Dedifferentiated amniotic fluid mesenchymal stem cell (primary cell): ENCODE measurements around the gene FCGR1A.
"Not testable (repeated sequence)": the region's sequence is repeated elsewhere in the genome, so short reads cannot be mapped to it uniquely, and the experiment has no call there.

Experiments used
- DNase-seq: peaks from one replicate; pipeline ENCODE4 v3.0.0-alpha.2; 2016; ENCODE audit errors: extremely low spot score

The FCGR1A gene

DNA sequence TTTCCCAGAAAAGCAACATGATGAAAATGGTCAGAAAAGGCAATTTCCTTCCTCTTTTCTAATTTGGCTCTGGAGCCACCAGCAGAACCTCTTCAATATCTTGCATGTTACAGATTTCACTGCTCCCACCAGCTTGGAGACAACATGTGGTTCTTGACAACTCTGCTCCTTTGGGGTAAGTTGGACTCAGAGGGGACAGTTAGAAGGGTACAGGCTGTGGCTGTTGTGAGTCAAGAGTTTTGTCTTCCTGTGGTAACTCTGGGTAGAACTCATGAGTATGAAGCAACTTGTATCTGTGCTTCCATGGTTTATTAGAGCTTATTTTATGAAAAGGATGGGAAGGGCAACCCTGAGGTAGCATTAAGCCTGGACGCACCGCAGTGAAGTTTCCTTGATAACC lies at the start of gene FCGR1A:
FCGR1A (plus strand) TSS at position 95 of the 400 bp plus-strand sequence; CDS start at position 145, 50 bp downstream.
- DNase-seq, result not testable (repeated sequence)

DNA sequence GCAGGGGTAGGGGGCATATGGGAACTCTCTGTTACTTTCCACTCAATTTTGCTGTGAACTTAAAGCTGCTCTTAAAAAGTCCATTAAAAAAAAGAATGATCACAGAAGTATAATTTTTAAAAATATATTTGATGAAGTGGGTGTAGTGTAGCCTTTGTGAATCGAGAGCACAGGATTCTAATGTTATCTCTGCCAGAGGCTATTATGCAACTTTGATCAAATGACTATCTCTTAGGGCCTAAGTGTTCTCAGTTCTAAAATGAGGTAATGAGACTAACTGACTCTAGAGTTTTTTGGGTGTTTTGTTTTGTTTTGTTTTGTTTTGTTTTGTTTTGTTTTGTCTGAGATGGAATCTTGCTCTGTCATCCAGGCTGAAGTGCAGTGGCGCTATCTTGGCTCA lies 49.7 kb upstream of the FCGR1A start:
- DNase-seq, result not testable (repeated sequence)

DNA sequence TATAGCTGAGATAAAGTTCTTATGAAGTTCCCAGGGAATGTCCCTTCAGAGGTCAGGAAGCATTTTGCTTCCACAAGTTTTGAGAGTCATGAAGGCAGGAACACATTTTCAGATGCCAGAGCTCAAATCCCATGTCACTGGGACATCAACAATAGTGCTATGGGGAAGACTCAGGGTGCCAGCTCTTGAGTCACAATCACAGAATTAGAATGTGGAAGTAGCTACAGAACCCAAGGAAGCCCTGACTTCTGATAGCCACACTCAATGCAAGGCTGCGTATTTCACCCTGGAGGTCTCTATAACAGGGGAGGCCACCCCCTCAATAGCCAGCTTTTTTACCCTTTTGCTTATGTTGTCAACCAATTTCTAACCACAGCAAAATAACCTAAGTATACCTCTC lies 47.8 kb upstream of the FCGR1A start:
- not testable (repeated sequence) for DNase-seq

DNA sequence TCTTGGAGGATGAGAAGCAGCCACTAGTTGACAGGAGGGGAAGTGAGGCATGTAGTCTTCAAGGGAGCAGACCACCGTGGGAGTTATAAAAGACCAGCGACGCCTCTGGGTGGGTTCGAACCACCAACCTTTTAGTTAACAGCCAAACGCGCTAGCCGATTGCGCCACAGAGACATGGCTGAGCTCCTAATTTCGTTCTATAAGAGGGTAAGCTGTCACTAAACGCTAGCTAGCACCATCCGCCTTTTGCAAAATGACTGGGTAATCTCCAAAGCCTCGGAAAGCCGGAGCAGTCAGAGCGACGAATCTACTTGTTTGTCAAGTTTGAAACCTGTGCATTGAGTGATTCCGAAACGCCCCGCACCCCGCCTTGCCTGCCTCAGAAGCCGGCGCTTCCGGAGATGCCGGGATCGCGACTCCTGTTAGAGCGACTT lies 42.3 kb upstream of the FCGR1A start:
- not testable (repeated sequence) for DNase-seq

DNA sequence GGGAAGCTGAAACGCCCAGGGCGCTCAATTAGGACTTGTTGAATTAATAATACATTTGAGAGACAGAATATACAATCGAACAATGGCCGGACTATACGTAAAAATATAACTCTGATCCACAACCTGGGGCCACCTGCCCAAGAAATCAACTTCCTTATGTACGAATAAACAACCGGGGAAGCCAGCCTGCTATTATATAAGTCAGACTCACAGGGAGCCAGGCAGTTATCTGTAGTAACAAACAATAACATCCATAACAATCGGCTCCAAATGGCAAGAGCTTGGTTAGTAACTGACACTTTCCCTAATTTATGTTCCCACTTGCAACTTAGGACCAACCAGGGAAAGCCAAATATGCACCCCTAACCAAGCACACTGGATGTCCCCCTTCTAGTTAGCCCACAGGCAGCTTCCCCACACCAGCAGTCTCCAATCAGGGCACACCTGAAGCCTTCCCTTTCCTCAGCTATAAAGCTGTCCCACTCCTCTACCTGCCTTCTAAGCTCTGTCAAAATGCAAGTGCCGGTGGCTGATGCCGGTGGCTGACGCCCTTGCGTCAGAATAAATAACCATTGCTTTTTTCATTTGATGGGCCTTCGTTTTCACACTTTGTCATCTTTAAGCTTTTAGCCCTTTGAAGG lies 41.8 kb upstream of the FCGR1A start:
- not testable (repeated sequence) for DNase-seq

DNA sequence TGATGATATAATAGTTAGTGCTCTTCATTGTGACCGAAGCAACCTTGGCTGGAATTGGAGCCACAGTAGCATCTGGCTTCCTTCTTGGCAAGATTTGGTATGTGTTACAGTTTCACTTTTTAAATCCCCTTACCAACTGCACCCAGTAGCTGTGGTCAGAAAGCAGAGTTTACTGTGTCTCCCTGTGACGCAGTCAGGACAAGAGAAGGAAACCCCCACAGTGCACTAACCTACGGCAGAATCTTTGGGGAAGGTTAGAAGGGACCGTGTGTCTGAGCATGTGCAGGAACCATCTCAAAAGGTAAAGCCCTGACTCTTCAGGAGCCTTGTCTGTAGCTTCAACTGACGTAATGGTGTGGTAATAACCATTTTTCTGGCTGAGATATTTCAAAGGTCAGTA lies 40.6 kb upstream of the FCGR1A start:
- not testable (repeated sequence) for DNase-seq

DNA sequence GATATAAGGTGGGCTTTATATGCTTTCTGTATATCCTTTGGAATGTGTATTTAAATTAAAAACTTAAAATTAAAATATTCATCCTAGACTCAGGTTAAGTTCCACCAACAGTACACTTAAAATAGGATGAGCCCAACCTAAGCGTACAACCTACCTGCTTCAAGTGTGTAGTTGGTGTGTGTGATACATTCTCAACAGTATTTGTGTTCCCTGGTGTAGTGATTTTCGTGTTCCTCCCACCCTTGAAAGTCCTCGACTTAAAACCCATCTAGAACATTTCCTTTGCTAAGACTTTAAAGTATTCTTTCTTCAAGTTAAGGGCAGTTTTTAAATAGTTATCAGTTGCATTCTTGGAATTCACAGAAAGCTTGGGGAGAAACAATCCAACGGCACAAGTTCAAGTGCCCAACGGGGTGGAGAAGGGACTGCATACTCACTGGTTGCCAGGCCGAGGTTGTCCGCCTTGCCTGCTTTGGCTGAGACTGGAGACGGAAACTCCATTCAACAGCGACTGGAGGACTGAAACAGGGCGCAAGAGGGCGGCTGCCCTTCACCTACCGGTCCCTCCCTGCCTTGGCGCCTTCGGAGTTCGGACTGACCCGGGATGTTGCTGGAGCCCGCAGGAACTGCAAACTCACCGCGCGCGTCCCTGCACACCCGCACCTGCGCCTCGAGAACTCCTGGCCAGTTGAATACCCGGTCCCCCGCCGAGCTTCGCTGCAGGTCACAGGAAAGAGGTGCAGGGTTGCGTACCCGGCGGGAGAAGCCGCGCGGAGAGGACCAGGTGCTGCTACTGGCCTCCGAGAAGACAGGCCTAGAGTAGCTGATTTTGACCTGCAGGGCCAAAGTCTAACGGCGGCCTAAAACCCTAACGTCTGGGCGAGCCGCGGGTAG lies 35.8 kb upstream of the FCGR1A start:
- not testable (repeated sequence) for DNase-seq

DNA sequence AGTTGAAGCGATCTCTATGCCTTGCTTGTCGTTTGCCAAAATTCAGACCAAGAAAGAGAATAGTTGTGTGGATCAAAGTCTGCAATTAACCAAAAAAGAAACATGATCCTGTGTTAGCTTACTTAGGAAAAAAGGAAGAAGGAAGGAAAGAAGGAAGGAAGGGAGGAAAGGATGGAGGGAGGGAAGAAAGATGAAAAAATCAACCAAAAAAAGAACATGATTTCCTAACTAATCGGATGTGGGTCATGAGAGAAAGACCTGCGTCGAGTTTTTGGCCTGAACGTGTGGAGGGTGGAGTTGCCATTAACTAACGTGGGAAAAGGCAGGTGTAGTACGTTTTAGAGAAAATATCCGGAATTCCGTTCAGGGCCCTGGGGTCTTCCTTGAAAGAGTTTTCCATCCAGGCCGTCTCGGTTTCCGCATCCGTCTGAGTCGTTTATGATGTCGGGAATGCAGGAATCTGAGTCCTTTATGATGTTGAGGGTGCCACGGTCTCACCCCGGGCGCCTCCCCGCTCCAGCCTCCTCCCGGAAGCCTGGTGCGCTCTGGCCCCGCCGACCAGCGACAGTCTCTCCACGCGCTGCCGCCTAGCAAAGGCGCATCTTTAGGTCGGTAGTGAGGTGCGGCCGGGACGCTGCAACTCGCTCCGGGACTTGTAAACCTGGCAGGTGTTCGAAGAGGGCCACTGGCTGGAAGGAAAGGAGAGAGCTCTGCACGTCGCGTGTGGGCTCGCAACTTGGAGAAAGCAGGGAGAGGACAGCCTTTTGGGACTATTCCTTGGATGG lies 34.9 kb upstream of the FCGR1A start:
- not testable (repeated sequence) for DNase-seq

DNA sequence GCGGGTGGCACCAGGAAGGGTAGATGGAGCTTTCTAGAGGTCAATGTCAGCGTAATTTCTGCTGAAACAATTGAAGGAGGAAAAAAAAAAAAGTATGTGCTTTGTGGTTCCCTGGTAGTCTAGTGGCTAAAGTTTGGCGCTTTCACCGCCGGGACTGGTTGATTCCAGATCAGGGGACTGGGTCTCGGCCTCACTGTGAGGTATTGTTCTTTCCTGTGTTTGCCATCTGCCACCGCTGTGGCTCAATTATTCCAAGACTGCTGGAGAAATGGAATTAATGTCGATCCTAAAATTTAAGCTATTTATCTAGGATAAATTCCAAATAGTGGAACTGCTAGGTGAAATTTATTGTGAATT lies 34.4 kb upstream of the FCGR1A start:
- not testable (repeated sequence) for DNase-seq

DNA sequence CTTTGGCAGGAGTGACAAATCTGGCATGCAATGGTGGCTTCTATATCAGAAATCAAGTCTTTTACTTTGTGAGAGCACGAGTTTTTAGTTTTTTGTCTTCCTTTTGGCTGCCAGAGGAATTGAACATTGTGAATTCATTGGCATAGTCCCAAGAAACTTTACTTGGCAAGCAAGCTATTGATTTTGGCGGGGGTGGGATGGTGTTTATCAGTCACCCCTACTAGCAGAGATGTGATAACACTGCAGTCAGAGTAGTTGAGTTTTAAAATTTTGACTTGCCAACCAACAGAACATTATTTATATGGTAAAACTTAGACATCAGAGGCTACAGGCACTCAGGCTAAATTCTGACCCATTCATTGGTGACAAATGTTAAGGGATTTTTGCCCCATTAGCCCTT lies 31.9 kb upstream of the FCGR1A start:
- DNase-seq, result not testable (repeated sequence)

DNA sequence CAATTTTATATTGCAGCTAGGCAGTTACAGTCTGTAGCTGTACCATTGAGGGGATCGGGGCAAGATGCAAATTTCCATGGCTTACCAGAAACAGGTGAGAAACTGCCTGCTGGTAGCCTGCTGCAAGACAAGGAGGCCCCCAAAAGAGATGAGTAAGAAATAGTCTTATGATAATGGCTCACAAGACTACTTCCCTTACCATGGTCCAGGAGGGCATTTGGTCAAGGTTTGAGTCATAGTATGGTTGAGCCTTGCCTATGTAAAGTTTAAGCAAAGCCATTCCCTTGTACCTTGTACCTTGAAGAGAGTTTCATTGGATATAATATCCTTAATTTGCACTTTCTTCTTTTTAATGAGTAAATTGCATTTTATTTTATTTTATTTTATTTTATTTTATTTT lies 30.3 kb upstream of the FCGR1A start:
- not testable (repeated sequence) for DNase-seq

DNA sequence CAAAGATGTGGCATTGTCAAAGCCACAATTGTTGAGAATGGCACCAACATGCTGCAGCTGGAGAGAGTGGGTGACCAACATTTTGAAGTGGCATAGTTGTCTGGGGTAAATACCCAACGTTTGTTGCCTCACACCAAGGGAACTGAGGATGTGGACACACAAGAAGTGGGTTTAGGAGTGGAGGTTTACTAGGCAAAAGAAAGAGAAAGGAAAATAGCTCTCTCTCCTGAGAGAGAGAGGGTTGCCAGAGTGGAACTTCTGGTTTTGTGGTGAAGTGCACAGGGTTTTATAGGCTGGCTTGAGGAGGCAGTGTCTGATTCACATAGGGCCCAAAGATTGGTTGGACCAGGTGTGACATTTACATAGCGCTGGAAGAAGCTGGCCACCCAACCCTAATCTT lies 29.0 kb upstream of the FCGR1A start:
- not testable (repeated sequence) for DNase-seq

DNA sequence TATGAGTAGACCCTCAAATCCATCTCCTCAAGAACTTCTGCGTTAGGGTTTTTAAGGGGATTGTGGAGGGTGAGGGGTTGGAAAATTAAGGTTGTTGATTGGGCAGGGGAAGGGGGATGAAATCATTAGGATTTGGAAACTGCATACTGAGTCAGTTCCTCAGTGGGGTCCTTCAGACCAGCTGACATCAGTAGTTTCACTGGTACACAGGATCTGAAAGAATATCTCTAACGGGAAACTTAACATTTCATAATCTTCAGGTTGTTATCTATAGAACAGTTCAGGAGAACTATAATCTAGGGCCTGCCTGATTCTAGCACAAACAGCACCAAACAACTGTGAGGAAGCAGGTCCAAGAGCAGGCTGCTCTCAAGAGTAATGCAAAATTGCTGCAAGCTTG lies 27.2 kb upstream of the FCGR1A start:
- not testable (repeated sequence) for DNase-seq

DNA sequence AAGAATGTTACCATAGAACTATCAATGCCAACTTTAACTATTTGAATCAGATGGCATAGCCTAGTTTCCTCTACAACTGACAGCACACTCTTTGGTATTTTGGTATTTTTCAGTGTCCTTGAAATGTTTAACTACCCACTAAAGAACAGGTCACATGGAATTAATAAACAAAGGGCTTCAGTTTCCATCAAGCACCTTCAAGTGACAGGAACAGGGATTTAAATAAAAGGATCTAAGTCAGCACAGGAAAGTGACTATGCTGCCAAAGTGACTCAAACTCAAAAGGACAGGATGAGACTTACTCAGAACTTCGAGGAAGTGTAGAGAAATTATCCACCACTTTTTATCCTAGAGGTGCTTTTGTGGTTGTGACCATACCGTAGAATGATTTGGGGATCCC lies 20.2 kb upstream of the FCGR1A start:
- not testable (repeated sequence) for DNase-seq

DNA sequence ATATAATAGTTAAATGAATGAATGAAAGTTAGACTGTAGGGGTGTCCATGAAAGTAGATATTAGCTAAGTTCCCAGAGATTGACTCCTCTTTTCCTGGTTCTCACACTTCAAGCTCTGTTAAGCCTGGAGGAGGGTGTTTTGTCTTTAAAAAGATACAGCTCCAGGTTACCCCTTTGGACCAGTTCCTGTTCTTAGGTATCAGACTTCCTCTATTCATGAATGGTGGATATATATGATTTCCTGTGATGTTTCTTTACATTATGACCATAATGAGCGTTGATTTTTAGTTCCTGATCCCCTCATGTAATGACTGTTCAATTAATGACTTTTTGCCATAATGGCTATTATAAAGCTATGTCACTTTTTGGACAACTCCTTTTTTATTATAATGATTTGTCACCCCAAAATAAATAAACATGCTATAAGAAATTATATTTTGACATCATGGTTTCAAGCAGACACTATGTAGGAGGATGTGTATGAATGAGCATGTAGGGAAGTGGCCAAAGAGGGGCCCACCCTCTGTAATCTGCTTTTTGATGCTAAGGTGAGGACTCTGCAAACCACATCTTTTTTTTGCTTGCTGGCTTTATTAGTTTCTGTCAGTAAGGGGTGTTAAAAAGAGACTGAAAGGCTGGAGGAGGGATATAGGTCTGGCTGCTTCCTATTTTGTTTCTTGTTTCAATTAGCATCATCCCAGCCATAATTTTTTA lies 18.2 kb upstream of the FCGR1A start:
- DNase-seq, result not testable (repeated sequence)

DNA sequence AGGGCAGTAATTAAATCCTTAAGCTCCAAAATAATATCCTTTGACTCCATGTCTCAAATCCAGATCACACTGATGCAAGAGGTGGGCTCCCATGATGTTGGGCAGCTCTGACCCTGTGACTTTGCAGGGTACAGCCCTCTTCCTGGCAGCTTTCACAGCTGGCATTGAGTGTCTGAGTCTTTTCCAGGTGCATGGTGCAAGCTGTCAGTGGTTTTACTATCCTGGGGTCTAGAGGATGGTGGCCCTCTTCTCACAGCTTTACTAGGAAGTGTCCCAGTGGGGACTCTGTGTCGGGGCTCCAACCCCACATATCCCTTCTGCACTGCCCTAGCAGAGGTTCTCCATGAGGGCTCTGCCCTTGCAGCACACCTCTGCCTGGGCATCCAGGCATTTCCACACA lies 16.3 kb upstream of the FCGR1A start:
- DNase-seq, result not testable (repeated sequence)

DNA sequence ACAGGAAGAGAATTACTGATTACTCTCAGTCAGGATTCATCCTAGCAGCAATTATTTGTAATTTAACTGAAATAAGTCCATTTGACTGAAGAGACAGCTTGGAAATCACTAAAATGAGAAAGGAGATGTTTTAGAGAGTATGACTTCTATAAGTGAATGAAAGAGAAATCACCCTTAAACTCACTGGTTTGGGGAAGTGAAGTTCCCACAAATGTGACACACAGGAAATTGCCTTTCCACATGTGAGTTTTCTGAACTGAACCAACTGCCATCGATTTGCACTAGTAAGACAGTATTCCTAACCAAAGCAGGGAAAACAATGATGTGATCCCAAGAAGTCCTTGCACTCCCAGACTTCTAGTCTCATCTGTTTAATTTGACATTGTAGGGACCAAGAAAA lies 13.3 kb upstream of the FCGR1A start:
- DNase-seq, result not testable (repeated sequence)

DNA sequence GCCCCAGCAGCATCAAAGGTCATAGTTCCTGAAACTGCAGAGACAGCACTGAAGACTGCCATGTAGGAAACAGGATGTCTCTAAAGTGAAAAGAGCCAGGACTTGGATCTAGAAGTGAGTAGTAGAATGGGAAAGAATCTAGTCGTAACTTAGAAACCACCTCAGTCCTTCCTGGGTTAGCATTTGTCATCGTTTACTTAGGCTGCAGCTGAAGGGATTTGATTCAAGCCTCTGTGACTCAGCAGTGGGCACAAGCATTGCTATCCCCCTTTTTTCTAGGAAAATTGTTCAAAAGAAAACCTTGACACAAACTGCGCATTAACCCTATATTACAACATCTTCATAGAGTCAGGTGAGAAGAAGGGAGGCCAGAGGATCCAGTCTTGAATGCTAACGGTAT lies 11.8 kb upstream of the FCGR1A start:
- DNase-seq, result not testable (repeated sequence)

DNA sequence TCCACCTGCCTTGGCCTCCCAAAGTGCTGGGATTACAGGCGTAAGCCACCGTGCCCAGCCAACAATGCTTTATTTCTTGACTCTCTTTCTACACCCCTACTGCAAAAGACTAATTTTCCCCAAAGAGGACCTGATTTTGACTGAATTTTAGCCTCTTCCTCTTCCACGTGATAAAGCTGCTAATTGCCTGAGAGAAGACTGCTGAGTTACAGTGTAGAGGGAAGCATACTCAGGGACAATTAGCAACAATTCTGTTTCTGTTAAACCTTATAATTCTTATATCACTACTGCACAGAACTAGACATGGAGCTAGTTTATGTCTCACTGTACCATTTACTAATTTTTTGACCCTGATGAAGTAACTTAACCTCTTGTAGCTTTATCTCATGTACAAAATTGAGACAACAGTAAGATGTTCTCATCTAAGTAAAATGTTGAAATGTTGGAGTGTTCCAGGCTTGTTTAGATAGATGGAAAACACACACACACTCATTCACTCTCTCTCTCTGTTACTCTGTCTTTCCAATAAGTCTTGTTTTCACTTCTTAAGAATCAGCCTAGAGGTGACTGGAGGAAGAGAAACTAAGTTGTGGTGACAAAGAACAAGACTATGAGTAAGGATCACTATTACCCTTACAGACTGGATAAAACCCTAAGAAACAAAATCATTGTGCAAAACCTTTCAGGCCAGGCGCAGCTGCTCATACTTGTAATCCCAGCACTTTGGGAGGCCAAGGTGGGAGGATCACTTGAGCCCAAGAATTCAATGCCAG lies 10.7 kb upstream of the FCGR1A start:
- not testable (repeated sequence) for DNase-seq

DNA sequence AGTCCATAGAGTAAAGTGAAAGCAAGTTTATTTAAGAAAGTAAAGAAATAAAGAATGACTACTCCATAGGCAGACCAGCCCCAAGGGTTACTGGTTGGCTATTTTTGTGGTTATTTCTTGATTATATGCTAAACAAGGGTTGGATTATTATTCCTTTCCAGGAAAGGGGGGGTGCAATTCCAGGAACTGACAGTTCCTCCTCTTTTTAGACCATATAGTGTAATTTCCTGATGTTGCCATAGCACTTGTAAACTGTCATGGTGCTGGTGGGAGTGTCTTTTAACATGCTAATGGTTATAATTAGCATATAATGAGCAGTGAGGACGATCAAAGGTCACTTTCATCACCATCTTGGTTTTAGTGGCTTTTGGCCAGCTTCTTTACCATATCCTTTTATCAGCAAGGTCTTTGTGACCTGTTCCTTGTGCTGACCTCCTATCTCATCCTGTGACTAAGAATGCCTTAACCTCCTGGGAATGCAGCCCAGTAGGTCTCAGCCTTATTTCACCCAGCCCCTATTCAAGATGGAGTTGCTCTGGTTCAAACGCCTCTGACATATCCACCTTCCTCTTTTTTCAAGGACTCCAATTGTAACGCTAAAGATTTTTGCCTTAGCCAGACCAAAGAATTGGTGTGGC lies 6.9 kb upstream of the FCGR1A start:
- not testable (repeated sequence) for DNase-seq
